ENCODE results near the gene NISCH. TPM values are rescaled to one million over a fixed set of nuclear protein-coding genes. Genes with fewer than 3 reads are reported as not detected.

NISCH gene
- total and polyA plus RNA-seq, 7 donors, result 14.3 to 33.4 (median 23.6) TPM

GRCh38 chr3:52428151-52429005, 27.0 kb upstream of the NISCH start:
- Histone ChIP-seq H3K4me3 (no peak overlapping the region), H3K27me3 (ENCODE audit: insufficient read depth in 3 of 3, low read length in 2 of 3) (no peaks in the 10 kb centered on the region), H3K36me3 (ENCODE audit: insufficient read depth in 1 of 2, low read depth in 1 of 2) (no peaks in the 10 kb centered on the region), H3K9me3 (no peaks in the 10 kb centered on the region), H3K27ac (peak overlapping the region; percentile 50), H3K4me1 (peaks cover 15% of the 10 kb centered on the region)
- intact Hi-C loops (cut with DNase I), result loop anchor here in 1 of 2 donors (1.0 kb wide), 1 partner anchor 19 kb away; no protein-coding TSS in a partner anchor
- ATAC-seq (peak; percentile 71 to 91 (median 79)), DNase-seq (no peak)
- TF ChIP-seq CTCF (IDR thresholded peaks at IDR 0.05), result peak; percentile 78
- WGBS, 3 donors, result 10 to 16% (median 11%) methylated on average over 7 of the region's 7 CpGs

- Histone ChIP-seq H3K27me3 (ENCODE audit: insufficient read depth in 3 of 3, low read length in 2 of 3) (no peaks in the 10 kb centered on the region), H3K27ac (peak overlapping the region; percentile 50), H3K4me1 (peaks cover 15% of the 10 kb centered on the region), H3K36me3 (ENCODE audit: insufficient read depth in 1 of 2, low read depth in 1 of 2) (no peaks in the 10 kb centered on the region), H3K9me3 (no peaks in the 10 kb centered on the region), H3K4me3 (no peak overlapping the region)
- intact Hi-C loops (cut with DNase I), result no loop called here
- peak; percentile 5 to 15 (median 10) for ATAC-seq
- no peak for DNase-seq
- WGBS, 3 donors, result 40 to 45% (median 42%) methylated on average over 3 of the region's 3 CpGs
- no peak for TF ChIP-seq CTCF (IDR thresholded peaks at IDR 0.05)
These were observed 26.4 kb upstream of the NISCH start for GRCh38 chr3:52429031-52429430.

- TF ChIP-seq CTCF (IDR thresholded peaks at IDR 0.05), result no peak
- no peaks in the 10 kb centered on the region for H3K36me3 ChIP-seq (ENCODE audit: insufficient read depth in 1 of 2, low read depth in 1 of 2)
- intact Hi-C loops (cut with DNase I), result no loop called here
- H3K9me3 ChIP-seq, result no peaks in the 10 kb centered on the region
- peak overlapping the region; percentile 61 for H3K27ac ChIP-seq
- 73 to 79% (median 78%) methylated on average over 7 of the region's 7 CpGs for WGBS, 3 donors
- H3K27me3 ChIP-seq (ENCODE audit: insufficient read depth in 3 of 3, low read length in 2 of 3), result no peaks in the 10 kb centered on the region
- H3K4me1 ChIP-seq, result peaks cover 15% of the 10 kb centered on the region
- H3K4me3 ChIP-seq, result no peak overlapping the region
- DNase-seq, result no peak
- ATAC-seq, result peak in 3 of 4 donors; percentile 9 to 26 (median 25)
These were observed 25.5 kb upstream of the NISCH start for GRCh38 chr3:52429779-52430415.

- Histone ChIP-seq H3K36me3 (ENCODE audit: insufficient read depth in 1 of 2, low read depth in 1 of 2) (no peaks in the 10 kb centered on the region), H3K27me3 (ENCODE audit: insufficient read depth in 3 of 3, low read length in 2 of 3) (no peaks in the 10 kb centered on the region), H3K27ac (peak overlapping the region; percentile 61), H3K4me1 (peaks cover 15% of the 10 kb centered on the region), H3K9me3 (no peaks in the 10 kb centered on the region), H3K4me3 (no peak overlapping the region)
- intact Hi-C loops (cut with DNase I), result no loop called here
- no peak for TF ChIP-seq CTCF (IDR thresholded peaks at IDR 0.05)
- no peak for DNase-seq
- ATAC-seq, result no peak
- WGBS, 3 donors, result 75 to 86% (median 79%) methylated on average over 9 of the region's 9 CpGs
These were observed 25.0 kb upstream of the NISCH start for GRCh38 chr3:52430416-52430810.
